GM12864 (cell line): ENCODE data around the gene QSOX2.

ENCODE experiments used
- DNase-seq: peaks from one replicate; pipeline ENCODE4 v3.0.0-alpha.2; 2011; ENCODE audit warnings: low read depth
- H3K4me3 ChIP-seq: 2 replicates; pipeline ENCODE4 v1.5.1; 2011; ENCODE audit warnings: mild to moderate bottlenecking, low read depth, low read length, control low read depth
- TF ChIP-seq, protein P1 (sequence below): IDR thresholded peaks from 2 replicates; pipeline ENCODE4 v1.5.1; 2011; ENCODE audit warnings: low read depth, mild to moderate bottlenecking, moderate library complexity, low read length, control low read depth, inconsistent platforms; ENCODE audit errors: missing control alignments

Gene QSOX2

DNA sequence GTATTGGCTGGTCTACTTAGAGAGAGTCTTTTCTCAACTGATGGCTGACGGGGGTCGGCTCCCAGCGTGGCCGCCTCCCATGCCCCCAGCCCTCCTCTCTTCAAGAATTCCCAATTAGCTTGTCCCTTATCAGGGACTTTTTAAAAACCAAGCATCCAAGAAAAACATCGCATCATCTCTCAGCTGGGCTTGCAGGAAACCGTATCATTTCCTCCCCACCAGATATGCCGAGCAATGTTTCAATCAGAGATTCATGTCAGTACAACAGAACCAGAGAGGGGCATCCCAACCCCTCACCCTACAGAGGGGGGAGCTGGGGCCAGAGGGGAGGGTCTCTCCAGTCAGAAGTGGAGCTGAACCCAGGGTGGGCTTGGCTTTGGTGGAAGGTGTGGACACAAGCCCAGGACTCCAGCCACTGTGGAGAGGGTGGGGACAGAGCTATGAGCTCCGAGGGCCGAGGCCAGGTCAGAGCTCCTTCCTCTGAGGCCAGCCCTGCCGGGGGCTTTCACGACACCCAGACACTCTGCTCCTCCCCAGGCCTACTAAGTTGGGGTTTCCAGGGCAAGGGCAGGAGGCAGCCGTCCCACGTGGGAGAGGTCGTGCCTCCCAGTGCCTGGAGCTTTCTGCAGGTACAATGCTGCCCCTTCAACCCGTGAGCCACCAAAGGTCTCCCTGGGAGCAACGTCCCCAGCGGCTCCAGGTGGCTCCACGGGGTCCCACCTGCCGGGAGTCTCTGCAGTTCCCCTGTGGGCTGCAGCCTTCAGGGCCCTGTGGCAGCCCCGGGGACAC, 87.9 kb downstream of the QSOX2 start:
- TF ChIP-seq, protein P1, sequence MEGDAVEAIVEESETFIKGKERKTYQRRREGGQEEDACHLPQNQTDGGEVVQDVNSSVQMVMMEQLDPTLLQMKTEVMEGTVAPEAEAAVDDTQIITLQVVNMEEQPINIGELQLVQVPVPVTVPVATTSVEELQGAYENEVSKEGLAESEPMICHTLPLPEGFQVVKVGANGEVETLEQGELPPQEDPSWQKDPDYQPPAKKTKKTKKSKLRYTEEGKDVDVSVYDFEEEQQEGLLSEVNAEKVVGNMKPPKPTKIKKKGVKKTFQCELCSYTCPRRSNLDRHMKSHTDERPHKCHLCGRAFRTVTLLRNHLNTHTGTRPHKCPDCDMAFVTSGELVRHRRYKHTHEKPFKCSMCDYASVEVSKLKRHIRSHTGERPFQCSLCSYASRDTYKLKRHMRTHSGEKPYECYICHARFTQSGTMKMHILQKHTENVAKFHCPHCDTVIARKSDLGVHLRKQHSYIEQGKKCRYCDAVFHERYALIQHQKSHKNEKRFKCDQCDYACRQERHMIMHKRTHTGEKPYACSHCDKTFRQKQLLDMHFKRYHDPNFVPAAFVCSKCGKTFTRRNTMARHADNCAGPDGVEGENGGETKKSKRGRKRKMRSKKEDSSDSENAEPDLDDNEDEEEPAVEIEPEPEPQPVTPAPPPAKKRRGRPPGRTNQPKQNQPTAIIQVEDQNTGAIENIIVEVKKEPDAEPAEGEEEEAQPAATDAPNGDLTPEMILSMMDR = no peak
- no peak for DNase-seq
- H3K4me3 ChIP-seq = no peak overlapping the region
